Left ventricle myocardium superior (tissue), 1 donor: ENCODE results near the gene FADS2. TPM values are rescaled to one million over a fixed set of nuclear protein-coding genes. Genes with fewer than 3 reads are reported as not detected.

Experiments used
- ATAC-seq: fragments of 200-7000 bp; cut with Tn5 transposase; one replicate; pipeline ENCODE4 v1.9.1; 2020; ENCODE audit warnings: mild to moderate bottlenecking, moderate library complexity
- DNase-seq: peaks from one replicate; pipeline ENCODE4 v3.0.0-alpha.2; 2020
- intact Hi-C: fragments of 100-400 bp; cut with micrococcal nuclease; formaldehyde crosslinking; loops from one replicate; pipeline ENCODE4 v1.11.0; 2022
- total RNA-seq: library from RNA; stranded (reverse); fragmentation: NEBNext Ultra II Directional; extraction: Animal tissue kit (Norgen Biotek cat#: 25700); gene quantifications from one replicate; pipeline ENCODE4 v1.2.1, GENCODE V29; 2021
- donor health status: DM: no; HTN: yes; CAD: no; lungs with severe emphysema.

FADS2 gene
- total RNA-seq, 1 donor from 2014 or later, result 24.7 TPM

GRCh38 chr11:61793829-61794204 lies 34.3 kb upstream of the FADS2 start:
- no peak for ATAC-seq
- DNase-seq, result no peak
- intact Hi-C loops, result loop anchor here (10.0 kb wide), 1 partner anchor 291 kb away; no protein-coding TSS in a partner anchor

DNA sequence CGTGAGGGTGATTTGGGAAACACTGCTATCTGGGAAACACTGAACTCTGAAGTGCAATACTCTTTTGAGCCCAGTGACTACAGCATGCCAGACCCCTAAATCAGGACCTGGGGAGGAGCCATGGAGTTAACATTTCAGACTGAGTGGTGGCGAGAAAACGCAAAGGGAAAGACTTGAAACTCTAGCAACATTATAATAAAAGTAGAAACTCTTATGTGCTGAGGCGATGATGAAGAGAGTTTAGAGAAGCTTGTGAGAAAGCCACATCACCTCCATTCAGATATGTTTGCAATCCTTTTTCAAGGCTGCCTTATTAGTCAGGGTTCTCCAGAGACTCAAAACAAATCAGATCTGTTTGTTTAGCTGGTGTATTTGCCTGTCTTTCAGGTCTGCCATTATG lies 33.5 kb upstream of the FADS2 start:
- ATAC-seq, result no peak
- intact Hi-C loops, result loop anchor here (10.0 kb wide), 1 partner anchor 290 kb away; no protein-coding TSS in a partner anchor
- no peak for DNase-seq

GRCh38 chr11:61795459-61795858 lies 32.6 kb upstream of the FADS2 start:
- intact Hi-C loops, result loop anchor here (10.0 kb wide), 1 partner anchor 289 kb away; no protein-coding TSS in a partner anchor
- DNase-seq, result no peak
- no peak for ATAC-seq

DNA sequence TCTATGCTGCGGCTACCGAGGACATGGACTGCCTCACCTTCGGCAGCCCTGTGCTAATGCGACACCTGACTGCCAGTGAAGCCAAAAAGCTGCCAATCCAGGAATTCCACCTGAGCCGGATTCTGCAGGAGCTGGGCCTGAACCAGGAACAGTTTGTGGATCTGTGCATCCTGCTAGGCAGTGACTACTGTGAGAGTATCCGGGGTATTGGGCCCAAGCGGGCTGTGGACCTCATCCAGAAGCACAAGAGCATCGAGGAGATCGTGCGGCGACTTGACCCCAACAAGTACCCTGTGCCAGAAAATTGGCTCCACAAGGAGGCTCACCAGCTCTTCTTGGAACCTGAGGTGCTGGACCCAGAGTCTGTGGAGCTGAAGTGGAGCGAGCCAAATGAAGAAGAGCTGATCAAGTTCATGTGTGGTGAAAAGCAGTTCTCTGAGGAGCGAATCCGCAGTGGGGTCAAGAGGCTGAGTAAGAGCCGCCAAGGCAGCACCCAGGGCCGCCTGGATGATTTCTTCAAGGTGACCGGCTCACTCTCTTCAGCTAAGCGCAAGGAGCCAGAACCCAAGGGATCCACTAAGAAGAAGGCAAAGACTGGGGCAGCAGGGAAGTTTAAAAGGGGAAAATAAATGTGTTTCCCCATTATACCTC lies 32.1 kb upstream of the FADS2 start:
- DNase-seq, result no peak
- ATAC-seq, result no peak
- intact Hi-C loops, result loop anchor here (10.0 kb wide), 1 partner anchor 289 kb away; no protein-coding TSS in a partner anchor

- intact Hi-C loops, result loop anchor here (10.0 kb wide), 1 partner anchor 287 kb away; no protein-coding TSS in a partner anchor
- ATAC-seq (peak; percentile 54), DNase-seq (peak; percentile 68)
Measured at GRCh38 chr11:61797263-61797944, 30.7 kb upstream of the FADS2 start.

GRCh38 chr11:61799665-61800284 lies 28.3 kb upstream of the FADS2 start:
- intact Hi-C loops, result loop anchor here (10.0 kb wide), 2 partner anchors 285 to 305 kb away; no protein-coding TSS in a partner anchor
- ATAC-seq (no peak), DNase-seq (no peak)

GRCh38 chr11:61800331-61801281 lies 27.5 kb upstream of the FADS2 start:
- no peak for ATAC-seq
- intact Hi-C loops, result loop anchor here (10.0 kb wide), 1 partner anchor 304 kb away; no protein-coding TSS in a partner anchor
- no peak for DNase-seq

DNA sequence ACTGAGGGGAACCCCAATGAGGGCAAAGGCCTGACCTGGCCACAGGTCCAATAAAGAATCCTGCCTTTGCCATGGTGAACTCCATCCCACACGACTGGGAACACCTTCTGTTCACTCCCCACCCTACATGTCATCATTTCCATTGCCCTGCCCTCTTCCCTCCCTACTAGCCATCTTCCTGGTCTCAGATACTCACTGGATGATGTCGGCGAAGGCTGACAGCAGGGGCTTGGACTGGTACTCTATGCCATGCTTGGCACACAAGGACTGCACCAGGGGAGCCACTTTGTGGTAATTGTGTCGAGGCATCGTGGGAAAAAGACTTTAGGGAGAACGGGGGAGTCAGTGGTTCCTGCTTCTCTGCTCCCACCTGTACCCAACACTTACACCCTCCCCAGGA lies 25.5 kb upstream of the FADS2 start:
- DNase-seq (no peak), ATAC-seq (no peak)
- intact Hi-C loops, result loop anchor here (10.0 kb wide), 1 partner anchor 302 kb away; no protein-coding TSS in a partner anchor

DNA sequence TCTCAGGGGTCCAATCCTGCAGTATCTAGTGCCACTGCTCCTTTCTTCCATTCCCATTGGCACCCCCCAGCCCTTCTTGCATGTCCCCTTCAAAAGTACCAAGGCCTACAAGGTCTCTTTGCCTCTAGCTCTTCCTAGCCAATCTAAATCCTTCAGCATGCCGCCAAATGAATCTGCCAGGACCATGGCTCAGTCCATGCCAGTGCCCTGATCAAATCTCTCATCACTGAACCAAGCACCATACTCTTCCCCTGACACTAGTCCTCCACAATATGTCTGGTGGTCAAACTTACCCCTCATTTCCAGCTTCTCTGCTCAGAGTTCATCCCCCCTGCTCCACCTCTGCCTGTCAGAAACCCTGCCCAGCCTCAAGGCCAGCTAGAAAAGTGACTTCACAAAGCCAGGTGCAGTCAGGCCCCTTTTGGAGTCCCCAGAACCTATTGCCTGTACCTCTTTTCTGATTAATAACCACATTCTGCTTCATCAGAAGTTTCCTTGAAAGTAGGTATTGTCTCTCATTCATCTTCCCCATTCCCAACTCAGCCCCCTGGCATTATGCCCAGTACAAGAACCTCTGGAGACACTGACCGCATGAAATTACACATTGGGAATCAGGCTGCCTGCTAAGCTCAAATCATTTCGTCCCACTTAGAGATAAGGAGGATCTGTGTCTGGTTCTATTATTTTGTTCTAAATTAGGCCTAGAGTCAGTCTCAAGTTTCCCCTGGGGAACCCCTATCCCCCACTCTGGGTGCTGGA lies 24.0 kb upstream of the FADS2 start:
- no peak for ATAC-seq
- no peak for DNase-seq
- intact Hi-C loops, result loop anchor here (10.0 kb wide), 1 partner anchor 301 kb away; no protein-coding TSS in a partner anchor

GRCh38 chr11:61805146-61805545 lies 23.0 kb upstream of the FADS2 start:
- intact Hi-C loops, result loop anchor here (10.0 kb wide), 1 partner anchor 300 kb away; no protein-coding TSS in a partner anchor
- no peak for ATAC-seq
- DNase-seq, result no peak

- no peak for ATAC-seq
- intact Hi-C loops, result loop anchor here (10.0 kb wide), 1 partner anchor 298 kb away; no protein-coding TSS in a partner anchor
- no peak for DNase-seq
Measured at GRCh38 chr11:61806785-61807184, 21.3 kb upstream of the FADS2 start.

DNA sequence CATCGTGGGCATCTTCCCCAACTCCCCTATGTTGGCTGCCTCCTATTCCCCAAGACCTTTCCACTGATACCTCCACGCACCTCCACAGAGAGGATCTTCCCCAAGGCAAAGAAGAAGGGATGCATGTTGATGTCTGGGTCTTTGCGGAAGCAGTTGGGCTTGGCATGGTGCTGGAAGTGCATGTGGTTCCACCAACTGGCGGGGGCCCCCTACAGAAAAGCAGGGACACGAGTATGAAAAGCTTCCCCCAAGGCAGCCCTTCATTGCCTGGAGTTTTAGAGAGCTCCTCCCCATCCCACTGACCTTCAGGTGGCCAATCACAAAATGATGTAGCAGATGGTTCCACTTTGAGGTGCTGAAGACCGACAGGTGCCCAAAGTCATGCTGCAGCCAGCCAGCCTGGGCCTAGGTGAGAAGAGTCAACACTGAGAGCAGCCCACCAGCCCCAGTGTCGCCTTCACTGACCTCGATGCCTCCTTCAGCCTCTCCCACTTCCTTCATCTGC lies 17.4 kb upstream of the FADS2 start:
- ATAC-seq, result no peak
- intact Hi-C loops, result no loop called here
- DNase-seq, result no peak

- intact Hi-C loops, result no loop called here
- ATAC-seq (no peak), DNase-seq (no peak)
Measured at GRCh38 chr11:61811831-61812230, 16.3 kb upstream of the FADS2 start.

DNA sequence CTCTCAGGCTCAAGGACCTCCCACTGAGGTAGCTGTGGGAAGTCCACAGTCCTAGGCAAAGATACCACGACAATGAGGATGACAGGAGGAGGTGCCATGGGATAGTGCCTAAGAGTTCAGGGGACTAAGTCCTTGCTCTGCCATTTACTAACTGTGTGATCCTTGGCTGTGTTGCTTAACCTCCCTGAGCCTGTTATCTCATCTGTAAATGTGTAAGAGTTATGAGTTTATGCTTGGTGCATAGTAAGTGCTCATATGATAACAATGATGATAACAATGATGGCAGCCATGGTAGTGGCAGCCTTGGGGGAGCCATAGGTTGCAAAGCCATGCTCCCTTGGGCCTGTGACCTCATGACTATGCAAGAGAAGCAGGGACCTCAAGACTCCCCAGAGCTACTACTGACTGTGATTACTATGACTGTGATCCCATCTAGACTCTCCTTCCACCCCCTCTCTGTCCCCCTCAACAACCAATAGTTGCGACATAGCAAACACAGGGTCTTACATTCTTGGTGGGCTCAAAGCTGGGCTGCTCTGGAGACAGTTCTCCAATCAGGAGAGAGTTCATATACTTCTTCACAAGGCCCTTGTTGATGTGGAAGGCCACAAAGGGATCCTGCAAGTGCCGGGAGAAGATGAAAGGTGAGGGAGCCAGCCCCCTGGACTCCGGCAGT lies 15.2 kb upstream of the FADS2 start:
- no peak for DNase-seq
- intact Hi-C loops, result no loop called here
- ATAC-seq, result no peak

GRCh38 chr11:61814247-61814957 lies 13.7 kb upstream of the FADS2 start:
- ATAC-seq, result no peak
- no peak for DNase-seq
- intact Hi-C loops, result no loop called here

DNA sequence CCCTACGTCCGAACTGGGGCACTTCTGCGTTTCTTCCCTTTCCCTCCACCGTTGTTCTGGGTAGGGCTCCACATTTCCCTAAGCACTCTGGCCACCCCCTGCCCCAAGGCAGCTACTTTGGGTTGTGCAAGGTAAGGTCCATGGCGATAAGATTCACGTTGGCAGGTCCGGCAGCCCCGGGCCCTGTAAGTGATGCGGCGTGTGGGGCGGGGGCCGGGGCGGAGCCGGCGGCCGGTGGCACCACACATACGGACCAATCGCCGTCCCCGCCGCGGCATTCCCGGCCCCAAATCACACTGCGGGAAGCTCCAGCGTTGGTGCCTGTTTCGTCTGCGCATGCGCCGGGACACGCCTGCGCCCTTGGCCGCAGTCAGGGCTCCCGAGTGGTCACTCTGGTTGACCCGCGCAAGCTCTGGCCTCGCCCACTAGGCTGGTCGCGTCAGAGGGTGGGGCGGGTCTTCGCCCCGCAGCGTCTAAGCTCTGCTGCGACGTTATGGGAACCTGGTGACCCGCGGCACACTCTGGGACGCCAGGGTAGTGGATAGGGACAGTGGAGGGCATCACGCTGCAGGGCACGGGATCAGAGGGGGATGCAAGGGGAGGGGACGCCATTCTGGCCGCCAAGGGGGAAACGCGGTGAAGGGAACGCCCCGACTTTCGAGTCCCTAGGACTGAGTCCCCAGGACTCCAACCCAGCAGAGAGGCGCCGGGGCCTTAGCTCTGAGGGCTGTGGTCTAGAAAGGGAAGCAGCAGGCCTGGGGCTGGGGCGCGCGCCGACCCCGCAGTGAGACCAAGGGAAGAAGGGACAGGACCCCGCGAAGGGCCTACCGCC lies 12.9 kb upstream of the FADS2 start:
- intact Hi-C loops, result no loop called here
- DNase-seq (peak; percentile 98), ATAC-seq (peak; percentile 94)
